Upper lobe of left lung (tissue), 4 donors: ENCODE data around the gene CIBAR2.

Source experiments
- CTCF ChIP-seq, 6 experiments: fragments of 450-650 bp in 4 of 6; fragments of 200-600 bp in 2 of 6; sonication (generic) in 2 of 6; IDR thresholded peaks; one replicate each; pipeline ENCODE4 v1.5.1; 2016 to 2019; ENCODE audit warnings: antibody characterized with exemption in 6 of 6
- EP300 ChIP-seq, 4 donors: sonication (generic); formaldehyde crosslinking; IDR thresholded peaks; one replicate each; pipeline ENCODE4 v1.5.1; 2017; ENCODE audit warnings: antibody characterized with exemption in 4 of 4, control low read depth in 2 of 4
- POLR2A ChIP-seq, 4 donors: fragments of 450-650 bp; IDR thresholded peaks; one replicate each; pipeline ENCODE4 v1.5.1; 2016 to 2017; ENCODE audit warnings: antibody characterized with exemption in 4 of 4, mild to moderate bottlenecking in 2 of 4
- POLR2AphosphoS5 ChIP-seq, 2 donors: sonication (generic); formaldehyde crosslinking; IDR thresholded peaks; one replicate each; pipeline ENCODE4 v1.5.1; 2017; ENCODE audit warnings: antibody characterized with exemption in 2 of 2

GRCh38 chr16:85114909-85115567, 2.8 kb upstream of the CIBAR2 start:
- TF ChIP-seq CTCF (IDR thresholded peaks at IDR 0.05) (peak; percentile 89 to 98 (median 94)), POLR2AphosphoS5 (IDR thresholded peaks at IDR 0.05) (peak in 1 of 2 donors; percentile 28), POLR2A (IDR thresholded peaks at IDR 0.05) (no peak), EP300 (IDR thresholded peaks at IDR 0.05) (no peak)
